Testis (tissue), 3 donors: ENCODE measurements around the gene TAF5L. TPM values are rescaled to one million over a fixed set of nuclear protein-coding genes. Genes with fewer than 3 reads are reported as not detected.

Experiments used
- DNase-seq: peaks from one replicate; pipeline ENCODE4 v3.0.0-alpha.2; 2019
- H3K27ac ChIP-seq, 2 donors: fragments of 200-600 bp; sonication (generic); one replicate each; pipeline ENCODE4 v1.5.1; 2019
- H3K27me3 ChIP-seq: fragments of 200-600 bp; sonication (generic); one replicate; pipeline ENCODE4 v1.5.1; 2019
- H3K36me3 ChIP-seq: fragments of 200-600 bp; sonication (generic); one replicate; pipeline ENCODE4 v1.5.1; 2017; ENCODE audit warnings: low read depth; ENCODE audit errors: missing control alignments
- H3K4me1 ChIP-seq: fragments of 200-600 bp; sonication (generic); one replicate; pipeline ENCODE4 v1.5.1; 2019
- H3K4me3 ChIP-seq, 2 donors: fragments of 200-600 bp; sonication (generic); one replicate each; pipeline ENCODE4 v1.5.1; 2017 to 2019
- H3K9me3 ChIP-seq: fragments of 200-600 bp; sonication (generic); one replicate; pipeline ENCODE4 v1.5.1; 2017
- POLR2A ChIP-seq: fragments of 450-650 bp; IDR thresholded peaks from one replicate; pipeline ENCODE4 v1.6.1; 2017; ENCODE audit warnings: antibody characterized with exemption, mild to moderate bottlenecking, moderate library complexity
- WGBS, 2 donors: methylation state at CpG; one replicate each; pipeline ENCODE4 v1.1.5; 2018; 5-methylcytosine and 5-hydroxymethylcytosine counted together
- intact Hi-C: fragments of 100-400 bp; cut with DNase I; formaldehyde crosslinking; loops from one replicate; pipeline ENCODE4 v1.15.1; 2023; ENCODE audit warnings: low total_unique reads
- polyA plus RNA-seq: library from polyadenylated mRNA; stranded (reverse); fragments of 350-450 nt; fragmentation: Illumina TruSeq; extraction: RNeasy Lipid Tissue Mini Kit (QIAGEN cat#74804); gene quantifications from one replicate; pipeline ENCODE4 v1.2.3, GENCODE V29; 2014; ENCODE audit warnings: low read depth, low replicate concordance; ENCODE audit not compliant: insufficient read depth
- total RNA-seq, 2 donors: library from RNA; depleted of rRNA; stranded (reverse); fragments of >200 nt; gene quantifications; one replicate each; pipeline ENCODE4 v1.2.3, GENCODE V29; 2016
- TF ChIP-seq, protein P1 (sequence below), 3 experiments: fragments of 450-650 bp in 2 of 3; fragments of 200-600 bp in 1 of 3; sonication (generic) in 1 of 3; IDR thresholded peaks; one replicate each; pipeline ENCODE4 v1.5.1; 2016 to 2019; ENCODE audit warnings: antibody characterized with exemption in 3 of 3, mild to moderate bottlenecking in 2 of 3, moderate library complexity in 1 of 3

Gene TAF5L
- total and polyA plus RNA-seq, 3 donors from 2014 or later = 12.8 to 24.6 (median 18.4) TPM

DNA sequence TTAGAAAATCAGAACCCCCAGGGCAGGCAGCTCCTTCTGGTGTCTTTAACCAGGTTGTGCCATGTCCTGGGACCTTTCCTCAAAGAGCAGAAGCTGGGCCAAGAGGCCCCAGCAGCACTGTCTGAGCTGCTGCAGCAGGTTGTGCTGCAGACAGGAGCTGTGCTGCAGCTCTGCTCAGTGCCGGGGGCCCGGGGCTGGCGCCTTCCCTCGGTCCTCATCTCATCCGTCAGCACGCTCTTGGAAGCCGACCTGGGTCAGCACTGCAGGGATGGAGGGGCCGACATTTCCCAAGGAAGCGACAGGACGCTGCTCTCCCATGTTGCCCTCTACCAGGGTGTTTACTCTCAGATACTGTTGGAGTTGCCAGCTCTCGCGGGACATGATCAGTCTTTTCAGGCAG is 11.8 kb upstream of the TAF5L start:
- WGBS, 2 donors = 93 to 95% methylated on average over 12 of the region's 12 CpGs
- DNase-seq = no peak
- H3K4me1 ChIP-seq = no peaks in the 10 kb centered on the region
- H3K27me3 ChIP-seq = no peaks in the 10 kb centered on the region
- intact Hi-C loops = no loop called here
- no peak overlapping the region for H3K4me3 ChIP-seq
- no peaks in the 10 kb centered on the region for H3K36me3 ChIP-seq
- no peak overlapping the region for H3K27ac ChIP-seq
- TF ChIP-seq POLR2A = no peak
- TF ChIP-seq, protein P1, sequence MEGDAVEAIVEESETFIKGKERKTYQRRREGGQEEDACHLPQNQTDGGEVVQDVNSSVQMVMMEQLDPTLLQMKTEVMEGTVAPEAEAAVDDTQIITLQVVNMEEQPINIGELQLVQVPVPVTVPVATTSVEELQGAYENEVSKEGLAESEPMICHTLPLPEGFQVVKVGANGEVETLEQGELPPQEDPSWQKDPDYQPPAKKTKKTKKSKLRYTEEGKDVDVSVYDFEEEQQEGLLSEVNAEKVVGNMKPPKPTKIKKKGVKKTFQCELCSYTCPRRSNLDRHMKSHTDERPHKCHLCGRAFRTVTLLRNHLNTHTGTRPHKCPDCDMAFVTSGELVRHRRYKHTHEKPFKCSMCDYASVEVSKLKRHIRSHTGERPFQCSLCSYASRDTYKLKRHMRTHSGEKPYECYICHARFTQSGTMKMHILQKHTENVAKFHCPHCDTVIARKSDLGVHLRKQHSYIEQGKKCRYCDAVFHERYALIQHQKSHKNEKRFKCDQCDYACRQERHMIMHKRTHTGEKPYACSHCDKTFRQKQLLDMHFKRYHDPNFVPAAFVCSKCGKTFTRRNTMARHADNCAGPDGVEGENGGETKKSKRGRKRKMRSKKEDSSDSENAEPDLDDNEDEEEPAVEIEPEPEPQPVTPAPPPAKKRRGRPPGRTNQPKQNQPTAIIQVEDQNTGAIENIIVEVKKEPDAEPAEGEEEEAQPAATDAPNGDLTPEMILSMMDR (IDR thresholded peaks at IDR 0.05) = no peak
- H3K9me3 ChIP-seq = no peaks in the 10 kb centered on the region

DNA sequence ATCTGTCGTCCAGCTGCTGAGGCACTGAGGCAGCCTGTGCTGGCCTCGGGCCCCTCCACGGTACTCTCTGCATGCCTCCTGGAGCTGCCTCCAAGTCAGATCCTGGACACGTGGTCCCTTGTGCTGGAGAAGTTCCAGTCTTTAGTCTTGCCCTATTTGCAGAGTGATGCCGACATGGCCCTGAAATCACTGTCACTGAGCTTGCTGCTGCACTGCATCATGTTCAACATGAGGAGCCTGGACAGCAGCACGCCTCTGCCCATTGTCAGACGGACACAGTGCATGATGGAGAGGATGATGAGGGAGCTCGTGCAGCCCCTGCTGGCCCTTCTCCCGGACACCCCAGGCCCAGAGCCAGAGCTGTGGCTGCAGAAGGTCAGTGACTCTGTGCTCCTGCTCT is 10.1 kb upstream of the TAF5L start:
- no peak for DNase-seq
- no peak overlapping the region for H3K27ac ChIP-seq
- TF ChIP-seq, protein P1 (IDR thresholded peaks at IDR 0.05) = no peak
- TF ChIP-seq POLR2A = no peak
- H3K4me3 ChIP-seq = no peak overlapping the region
- no peaks in the 10 kb centered on the region for H3K27me3 ChIP-seq
- intact Hi-C loops = no loop called here
- 91 to 96% methylated on average over 4 to 9 of the region's 9 CpGs for WGBS, 2 donors
- H3K9me3 ChIP-seq = no peaks in the 10 kb centered on the region
- H3K4me1 ChIP-seq = no peaks in the 10 kb centered on the region
- H3K36me3 ChIP-seq = no peaks in the 10 kb centered on the region

DNA sequence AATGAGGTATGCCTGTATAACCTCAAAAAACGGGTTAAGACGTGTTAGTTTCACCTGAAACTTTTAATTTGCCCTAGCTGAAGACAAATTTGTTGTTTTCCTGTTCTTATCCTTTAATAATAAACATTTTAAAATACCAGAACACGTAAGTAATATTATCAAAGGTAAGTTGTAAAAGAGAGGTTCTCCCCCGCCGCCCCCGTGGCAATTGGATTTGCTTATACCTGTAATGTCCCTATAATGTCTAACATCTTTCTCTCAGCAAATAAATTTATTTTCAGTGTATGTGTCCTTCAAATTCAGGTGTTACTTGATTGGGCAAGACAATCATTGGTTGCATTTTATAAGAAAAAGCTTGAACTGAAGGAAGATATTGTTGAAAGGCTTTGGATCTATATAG is 6.0 kb upstream of the TAF5L start:
- no peaks in the 10 kb centered on the region for H3K36me3 ChIP-seq
- H3K4me3 ChIP-seq = no peak overlapping the region
- TF ChIP-seq, protein P1 (IDR thresholded peaks at IDR 0.05) = no peak
- no peak for TF ChIP-seq POLR2A
- H3K27ac ChIP-seq = no peak overlapping the region
- peaks cover 5% of the 10 kb centered on the region for H3K4me1 ChIP-seq
- no peaks in the 10 kb centered on the region for H3K27me3 ChIP-seq
- H3K9me3 ChIP-seq = no peaks in the 10 kb centered on the region
- DNase-seq = no peak
- intact Hi-C loops = no loop called here
- 94 to 96% methylated on average over 6 of the region's 6 CpGs for WGBS, 2 donors

DNA sequence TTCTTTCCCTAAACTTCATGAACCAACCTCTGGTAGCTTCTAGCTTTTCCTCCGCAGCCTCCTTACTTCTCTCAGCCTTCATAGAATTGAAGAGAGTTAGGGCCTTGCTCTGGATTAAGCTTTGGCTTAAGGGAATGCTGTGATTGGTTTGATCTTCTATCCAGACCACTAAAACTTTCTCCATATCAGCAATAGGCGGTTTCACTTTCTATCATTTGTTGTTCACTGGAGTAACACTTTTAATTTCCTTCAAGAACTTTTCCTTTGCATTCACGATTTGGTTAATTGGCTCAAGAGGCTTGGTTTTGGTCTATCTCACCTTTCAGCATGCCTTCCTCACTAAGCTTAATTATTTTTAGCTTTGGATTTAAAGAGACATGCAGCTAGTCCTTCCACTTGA is 5.2 kb upstream of the TAF5L start:
- no peak overlapping the region for H3K4me3 ChIP-seq
- H3K9me3 ChIP-seq = no peaks in the 10 kb centered on the region
- H3K36me3 ChIP-seq = no peaks in the 10 kb centered on the region
- no peaks in the 10 kb centered on the region for H3K27me3 ChIP-seq
- WGBS, 2 donors = 79 to 93% methylated on average over 3 of the region's 3 CpGs
- intact Hi-C loops = no loop called here
- H3K4me1 ChIP-seq = peaks cover 7% of the 10 kb centered on the region
- DNase-seq = no peak
- TF ChIP-seq POLR2A = no peak
- TF ChIP-seq, protein P1 (IDR thresholded peaks at IDR 0.05) = no peak
- H3K27ac ChIP-seq = no peak overlapping the region

DNA sequence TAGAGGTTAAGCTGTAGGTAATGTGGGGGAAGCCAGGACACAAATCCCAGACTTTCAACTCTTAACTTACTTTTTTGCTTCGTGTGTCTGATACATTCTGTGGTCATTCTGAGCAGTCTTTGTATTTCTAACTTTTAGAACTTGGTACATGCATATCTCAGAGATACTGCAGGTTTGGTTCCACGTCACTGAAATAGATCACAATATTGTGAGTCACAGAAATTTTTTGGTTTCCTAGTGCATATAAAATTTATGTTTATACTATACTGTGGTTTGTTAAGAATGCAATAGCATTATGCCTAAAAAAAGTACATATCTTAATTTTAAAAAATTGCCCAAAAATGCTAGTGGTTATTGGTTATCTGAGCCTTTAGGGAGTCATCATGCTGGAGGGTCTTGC is 3.3 kb upstream of the TAF5L start:
- no peaks in the 10 kb centered on the region for H3K36me3 ChIP-seq
- TF ChIP-seq, protein P1 (IDR thresholded peaks at IDR 0.05) = no peak
- no peak for TF ChIP-seq POLR2A
- H3K4me1 ChIP-seq = peaks cover 13% of the 10 kb centered on the region
- no peak overlapping the region for H3K4me3 ChIP-seq
- no peak overlapping the region for H3K27ac ChIP-seq
- no peaks in the 10 kb centered on the region for H3K9me3 ChIP-seq
- DNase-seq = no peak
- 88 to 90% methylated on average over 2 of the region's 2 CpGs for WGBS, 2 donors
- H3K27me3 ChIP-seq = no peaks in the 10 kb centered on the region
- intact Hi-C loops = loop anchor here (5.0 kb wide), 1 partner anchor 72 kb away; the partner anchor contains the start of gene ABCB10
